CD14-positive monocyte (primary cell): ENCODE results near the gene THSD7B. TPM values are rescaled to one million over a fixed set of nuclear protein-coding genes. Genes with fewer than 3 reads are reported as not detected.

ENCODE experiments used
- DNase-seq, 3 donors: peaks; one replicate each; pipeline ENCODE4 v3.0.0-alpha.2; 2011 to 2022
- H2AFZ ChIP-seq: 2 replicates; pipeline ENCODE4 v1.6.0; 2012; ENCODE audit warnings: mild to moderate bottlenecking, low read depth, low read length, inconsistent platforms; ENCODE audit not compliant: insufficient read depth, poor library complexity, severe bottlenecking
- H3K27ac ChIP-seq, 2 donors: 1 replicate in 1 of 2; 2 replicates in 1 of 2; pipeline ENCODE4 v1.5.1; 2012 to 2013; ENCODE audit warnings: low read length in 2 of 2, control low read depth in 1 of 2, inconsistent platforms in 1 of 2, low read depth in 1 of 2, mild to moderate bottlenecking in 1 of 2
- H3K27me3 ChIP-seq, 2 donors: one replicate each; pipeline versions ENCODE4 v1.6.0 to v1.6.1; 2011 to 2013; ENCODE audit warnings: low read length in 2 of 2; ENCODE audit not compliant: control insufficient read depth in 2 of 2, insufficient read depth in 2 of 2
- H3K36me3 ChIP-seq, 2 donors: replicated peaks in 1 of 2; 1 replicate in 1 of 2; 2 replicates in 1 of 2; pipeline versions ENCODE4 v1.5.1 to v1.6.1; 2012 to 2013; ENCODE audit warnings: low read length in 2 of 2, control low read depth in 1 of 2, inconsistent platforms in 1 of 2, mild to moderate bottlenecking in 1 of 2; ENCODE audit not compliant: insufficient read depth in 2 of 2, control insufficient read depth in 1 of 2
- H3K4me1 ChIP-seq, 2 donors: 1 replicate in 1 of 2; 2 replicates in 1 of 2; pipeline versions ENCODE4 v1.5.1 to v1.6.1; 2012 to 2013; ENCODE audit warnings: low read length in 2 of 2, control low read depth in 1 of 2, inconsistent platforms in 1 of 2, mild to moderate bottlenecking in 1 of 2, moderate library complexity in 1 of 2; ENCODE audit not compliant: insufficient read depth in 2 of 2, control insufficient read depth in 1 of 2
- H3K4me2 ChIP-seq: replicated peaks from 2 replicates; pipeline ENCODE3; 2012; ENCODE audit warnings: low read length, moderate library complexity, mild to moderate bottlenecking; ENCODE audit not compliant: poor library complexity, severe bottlenecking; ENCODE audit errors: extremely low read depth
- H3K4me3 ChIP-seq, 3 experiments: fragments of 200-600 bp in 1 of 3; sonication (generic) in 1 of 3; replicated peaks in 1 of 3; 1 replicate in 2 of 3; 2 replicates in 1 of 3; pipeline ENCODE4 v1.5.1; 2011 to 2013; ENCODE audit warnings: low read length in 3 of 3, mild to moderate bottlenecking in 3 of 3, control low read depth in 2 of 3, low read depth in 2 of 3, inconsistent platforms in 1 of 3, moderate library complexity in 1 of 3
- H3K79me2 ChIP-seq: 2 replicates; pipeline ENCODE4 v1.6.0; 2012; ENCODE audit warnings: mild to moderate bottlenecking, control low read depth, inconsistent platforms, low read length, moderate library complexity; ENCODE audit not compliant: insufficient read depth
- H3K9ac ChIP-seq: 2 replicates; pipeline ENCODE4 v1.6.0; 2017; ENCODE audit warnings: low read length, mild to moderate bottlenecking; ENCODE audit not compliant: insufficient read depth, poor library complexity, severe bottlenecking
- H3K9me3 ChIP-seq, 2 donors: replicated peaks in 1 of 2; 1 replicate in 1 of 2; 2 replicates in 1 of 2; pipeline versions ENCODE4 v1.5.1 to v1.6.1; 2012 to 2013; ENCODE audit warnings: low read length in 2 of 2, control low read depth in 1 of 2; ENCODE audit not compliant: control insufficient read depth in 1 of 2, insufficient read depth in 1 of 2
- H4K20me1 ChIP-seq: 2 replicates; pipeline ENCODE4 v1.6.0; 2012; ENCODE audit warnings: mild to moderate bottlenecking, low read length, control low read depth, moderate library complexity; ENCODE audit not compliant: insufficient read depth
- H3K27ac Mint-ChIP-seq, 7 donors: one replicate each; pipeline ENCODE4 v1.8.0; 2020; ENCODE audit warnings: mild to moderate bottlenecking in 7 of 7, mixed read lengths in 7 of 7, moderate library complexity in 6 of 7, inconsistent platforms in 2 of 7
- H3K27me3 Mint-ChIP-seq, 3 donors: one replicate each; pipeline ENCODE4 v1.8.0; 2021 to 2022; ENCODE audit warnings: low read depth in 3 of 3, mild to moderate bottlenecking in 3 of 3, mixed read lengths in 3 of 3, moderate library complexity in 3 of 3, inconsistent platforms in 1 of 3
- H3K36me3 Mint-ChIP-seq, 2 donors: one replicate each; pipeline ENCODE4 v1.8.0; 2020; ENCODE audit warnings: mixed read lengths in 2 of 2, inconsistent platforms in 1 of 2, mild to moderate bottlenecking in 1 of 2
- H3K4me1 Mint-ChIP-seq: one replicate; pipeline ENCODE4 v1.8.0; 2020; ENCODE audit warnings: mild to moderate bottlenecking, mixed read lengths
- H3K4me3 Mint-ChIP-seq, 2 donors: one replicate each; pipeline ENCODE4 v1.8.0; 2020; ENCODE audit warnings: mild to moderate bottlenecking in 2 of 2, mixed read lengths in 2 of 2, moderate library complexity in 1 of 2
- H3K9me3 Mint-ChIP-seq, 7 donors: one replicate each; pipeline ENCODE4 v1.8.0; 2020 to 2022; ENCODE audit warnings: mixed read lengths in 7 of 7, mild to moderate bottlenecking in 6 of 7, moderate library complexity in 6 of 7, inconsistent platforms in 2 of 7
- WGBS: methylation state at CpG from one replicate; pipeline ENCODE4 v1.1.5; 2013; ENCODE audit warnings: missing lambda C conversion rate; ENCODE audit not compliant: insufficient coverage; 5-methylcytosine and 5-hydroxymethylcytosine counted together
- intact Hi-C, 2 donors: fragments of 100-400 bp; cut with micrococcal nuclease; formaldehyde crosslinking; loops; one replicate each; pipeline versions ENCODE4 v1.15.0 to v1.15.1; 2023
- polyA plus RNA-seq, 3 donors: library from polyadenylated mRNA; depleted of rRNA in 1 of 3; unstranded in 2 of 3; stranded (reverse) in 1 of 3; fragments of 300-500 nt in 2 of 3; fragments of >200 nt in 1 of 3; fragmentation: Illumina TruSeq in 2 of 3; gene quantifications; 1 replicate in 2 of 3; 2 replicates in 1 of 3; pipeline ENCODE4 v1.2.3, GENCODE V29; 2012 to 2021
- TF ChIP-seq, protein P1 (sequence below): fragments of 200-600 bp; IDR thresholded peaks from one replicate; pipeline ENCODE4 v1.8.0; 2022; ENCODE audit warnings: antibody characterized with exemption, mild to moderate bottlenecking

The THSD7B gene
- polyA plus RNA-seq, 3 donors = not detected

DNA sequence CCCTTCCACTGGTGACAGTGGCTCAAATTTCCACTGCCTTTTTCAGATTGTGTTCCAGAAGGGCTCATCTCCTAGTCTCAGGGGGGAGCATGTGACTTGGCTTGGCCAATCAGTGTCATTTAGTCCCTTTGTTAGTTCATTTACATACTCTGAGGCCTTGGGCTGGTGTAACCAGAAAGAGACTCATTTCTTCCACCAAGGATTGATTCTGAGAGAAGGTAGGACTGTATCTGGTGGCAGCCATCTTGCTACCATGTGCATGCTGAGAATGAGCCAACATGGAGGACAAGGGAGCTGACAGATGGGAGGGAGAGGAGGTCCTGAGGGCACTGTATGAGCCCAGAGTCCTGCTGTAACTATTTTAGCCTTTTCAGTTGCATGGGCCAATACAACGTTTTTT is 191.7 kb downstream of the THSD7B start:
- WGBS = no CpG with 5 or more reads among the region's 1 CpG
- TF ChIP-seq, protein P1, sequence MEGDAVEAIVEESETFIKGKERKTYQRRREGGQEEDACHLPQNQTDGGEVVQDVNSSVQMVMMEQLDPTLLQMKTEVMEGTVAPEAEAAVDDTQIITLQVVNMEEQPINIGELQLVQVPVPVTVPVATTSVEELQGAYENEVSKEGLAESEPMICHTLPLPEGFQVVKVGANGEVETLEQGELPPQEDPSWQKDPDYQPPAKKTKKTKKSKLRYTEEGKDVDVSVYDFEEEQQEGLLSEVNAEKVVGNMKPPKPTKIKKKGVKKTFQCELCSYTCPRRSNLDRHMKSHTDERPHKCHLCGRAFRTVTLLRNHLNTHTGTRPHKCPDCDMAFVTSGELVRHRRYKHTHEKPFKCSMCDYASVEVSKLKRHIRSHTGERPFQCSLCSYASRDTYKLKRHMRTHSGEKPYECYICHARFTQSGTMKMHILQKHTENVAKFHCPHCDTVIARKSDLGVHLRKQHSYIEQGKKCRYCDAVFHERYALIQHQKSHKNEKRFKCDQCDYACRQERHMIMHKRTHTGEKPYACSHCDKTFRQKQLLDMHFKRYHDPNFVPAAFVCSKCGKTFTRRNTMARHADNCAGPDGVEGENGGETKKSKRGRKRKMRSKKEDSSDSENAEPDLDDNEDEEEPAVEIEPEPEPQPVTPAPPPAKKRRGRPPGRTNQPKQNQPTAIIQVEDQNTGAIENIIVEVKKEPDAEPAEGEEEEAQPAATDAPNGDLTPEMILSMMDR = no peak

DNA sequence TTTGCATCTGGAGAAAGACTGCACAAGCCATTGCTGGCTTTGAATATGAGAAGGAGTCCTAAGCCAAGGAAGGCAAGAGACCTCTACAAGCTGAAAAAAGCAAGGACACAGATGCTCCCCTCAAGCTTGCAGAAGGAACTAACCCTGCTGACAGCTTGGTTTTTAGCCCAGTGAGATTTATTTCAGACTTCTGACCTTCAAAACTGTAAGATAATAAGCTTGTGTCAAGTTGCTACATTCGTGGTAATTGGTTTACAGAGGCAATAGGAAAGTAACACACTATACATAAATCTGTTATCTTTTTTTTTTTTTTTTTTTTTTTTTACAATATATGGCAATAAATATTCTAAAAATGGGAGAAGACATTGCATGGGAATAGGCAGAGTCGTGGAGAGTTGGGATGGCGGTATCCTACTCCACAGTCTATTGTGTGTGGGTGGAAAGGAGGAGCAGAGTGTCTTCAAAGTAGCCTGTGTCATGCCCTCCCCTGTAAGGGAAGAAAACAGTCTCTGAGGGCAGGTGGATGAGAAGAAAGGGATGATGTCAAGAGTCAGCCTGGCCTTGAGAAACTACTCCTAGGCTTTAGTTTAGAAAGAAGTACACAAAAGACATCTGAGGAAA is 196.9 kb downstream of the THSD7B start:
- intact Hi-C loops = no loop called here
- 100% methylated on average over 1 of the region's 3 CpGs for WGBS

More for the DNA sequence above, 191.7 kb downstream of the THSD7B start:
- Histone ChIP-seq H3K4me3 (no peak overlapping the region), H3K27me3 (no peaks in the 10 kb centered on the region), H3K4me2 (no peak overlapping the region), H3K79me2 (no peaks in the 10 kb centered on the region), H4K20me1 (no peaks in the 10 kb centered on the region), H3K36me3 (no peaks in the 10 kb centered on the region), H2AFZ (no peak overlapping the region), H3K9ac (no peak overlapping the region), H3K27ac (no peak overlapping the region), H3K4me1 (no peaks in the 10 kb centered on the region), H3K9me3 (no peaks in the 10 kb centered on the region)
- DNase-seq = no peak
- Mint-ChIP-seq H3K4me1 (no peaks in the 10 kb centered on the region), H3K4me3 (no peak overlapping the region), H3K27me3 (peaks cover 0 to 2% (median 0%) of the 10 kb centered on the region in 3 donors), H3K9me3 (peaks cover 0 to 4% (median 2%) of the 10 kb centered on the region in 7 donors), H3K36me3 (no peaks in the 10 kb centered on the region), H3K27ac (no peak overlapping the region)
- intact Hi-C loops = no loop called here

More for the DNA sequence above, 196.9 kb downstream of the THSD7B start:
- H3K36me3 Mint-ChIP-seq = no peaks in the 10 kb centered on the region
- no peak overlapping the region for H3K9ac ChIP-seq
- no peaks in the 10 kb centered on the region for H3K4me1 ChIP-seq
- H3K27ac ChIP-seq = no peak overlapping the region
- TF ChIP-seq, protein P1 = no peak
- no peak overlapping the region for H3K4me3 Mint-ChIP-seq
- H3K4me1 Mint-ChIP-seq = no peaks in the 10 kb centered on the region
- H3K4me3 ChIP-seq = no peak overlapping the region
- H3K27me3 ChIP-seq = no peaks in the 10 kb centered on the region
- H3K9me3 ChIP-seq = no peaks in the 10 kb centered on the region
- H2AFZ ChIP-seq = no peak overlapping the region
- no peaks in the 10 kb centered on the region for H3K79me2 ChIP-seq
- H3K27me3 Mint-ChIP-seq = peaks cover 0 to 2% (median 1%) of the 10 kb centered on the region in 3 donors
- no peaks in the 10 kb centered on the region for H4K20me1 ChIP-seq
- no peaks in the 10 kb centered on the region for H3K36me3 ChIP-seq
- no peak overlapping the region for H3K27ac Mint-ChIP-seq
- peaks cover 0 to 4% (median 2%) of the 10 kb centered on the region in 7 donors for H3K9me3 Mint-ChIP-seq
- DNase-seq = no peak
- H3K4me2 ChIP-seq = no peak overlapping the region
